Osteocyte (in vitro differentiated cells): Measurements from ENCODE around the gene MEGF6. TPM values are rescaled to one million over a fixed set of nuclear protein-coding genes. Genes with fewer than 3 reads are reported as not detected.

Experiments
- DNase-seq: peaks from one replicate; pipeline ENCODE4 v3.0.0; 2021; ENCODE audit warnings: mixed read lengths; ENCODE audit not compliant: unreplicated experiment; ENCODE audit errors: extremely low spot score
- H3K27ac Mint-ChIP-seq: one replicate; pipeline ENCODE4 v1.8.0; 2021; ENCODE audit warnings: mild to moderate bottlenecking, mixed read lengths; ENCODE audit not compliant: unreplicated experiment
- H3K27me3 Mint-ChIP-seq: one replicate; pipeline ENCODE4 v1.8.0; 2021; ENCODE audit warnings: mixed read lengths; ENCODE audit not compliant: unreplicated experiment
- H3K36me3 Mint-ChIP-seq: one replicate; pipeline ENCODE4 v1.8.0; 2021; ENCODE audit warnings: mixed read lengths; ENCODE audit not compliant: unreplicated experiment
- H3K4me1 Mint-ChIP-seq: one replicate; pipeline ENCODE4 v1.8.0; 2021; ENCODE audit warnings: mixed read lengths; ENCODE audit not compliant: unreplicated experiment
- H3K4me3 Mint-ChIP-seq: one replicate; pipeline ENCODE4 v1.8.0; 2021; ENCODE audit warnings: mild to moderate bottlenecking, moderate library complexity, mixed read lengths; ENCODE audit not compliant: unreplicated experiment
- H3K9me3 Mint-ChIP-seq: one replicate; pipeline ENCODE4 v1.8.0; 2021; ENCODE audit warnings: mixed read lengths; ENCODE audit not compliant: unreplicated experiment
- total RNA-seq: library from RNA; stranded (reverse); gene quantifications from 2 replicates; pipeline ENCODE4 v1.2.1, GENCODE V29; 2021
- TF ChIP-seq, protein P1 (sequence below): fragments of 200-600 bp; sonication (generic); IDR thresholded peaks from 2 replicates; pipeline ENCODE4 v1.5.0; 2021; ENCODE audit warnings: antibody characterized with exemption, mild to moderate bottlenecking, moderate library complexity

The MEGF6 gene
- total RNA-seq, 1 donor from 2014 or later: 255 TPM

DNA sequence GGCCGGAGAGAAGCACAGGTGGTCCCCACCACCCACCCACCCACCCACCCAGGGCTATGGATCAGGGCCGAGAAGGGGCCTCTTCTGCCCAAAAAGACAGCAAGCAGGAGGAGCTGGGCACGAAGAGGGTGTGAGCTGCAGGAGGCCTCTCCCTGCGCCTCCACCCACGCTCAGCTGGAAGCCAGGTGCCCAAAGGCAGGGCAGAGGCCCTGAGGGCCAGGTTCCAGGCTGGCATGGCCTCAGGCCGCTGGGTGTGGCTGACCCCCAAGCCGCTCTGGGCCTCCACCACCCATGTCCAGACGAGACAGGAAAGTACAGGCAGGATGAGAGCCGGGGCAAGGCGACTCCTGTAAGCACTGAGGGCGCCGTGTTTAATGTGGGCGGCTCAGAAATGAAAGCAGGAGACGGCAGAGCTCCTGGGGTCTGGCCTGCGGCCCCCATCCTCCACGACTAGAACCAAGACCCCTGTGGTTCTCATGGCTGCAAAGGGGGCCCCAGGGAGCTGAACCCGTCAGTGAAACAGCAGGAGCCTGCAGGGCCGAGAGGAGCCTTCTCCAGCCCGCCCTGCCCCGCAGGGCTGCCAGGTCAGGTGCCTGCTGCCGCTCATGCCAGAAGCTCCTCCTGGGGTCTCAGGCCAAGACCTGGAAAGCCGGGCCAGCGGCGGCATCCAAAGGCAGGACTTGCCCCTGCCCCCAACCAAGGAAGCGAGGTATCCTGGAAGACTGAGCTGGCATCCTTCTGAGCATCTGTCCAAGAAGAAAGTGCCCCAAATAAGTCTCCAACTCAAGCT is 56.0 kb downstream of the MEGF6 start:
- Mint-ChIP-seq H3K4me3 (no peak overlapping the region), H3K36me3 (no peaks in the 10 kb centered on the region), H3K27ac (no peak overlapping the region), H3K4me1 (peaks cover 34% of the 10 kb centered on the region), H3K27me3 (no peaks in the 10 kb centered on the region), H3K9me3 (no peaks in the 10 kb centered on the region)
- TF ChIP-seq, protein P1, sequence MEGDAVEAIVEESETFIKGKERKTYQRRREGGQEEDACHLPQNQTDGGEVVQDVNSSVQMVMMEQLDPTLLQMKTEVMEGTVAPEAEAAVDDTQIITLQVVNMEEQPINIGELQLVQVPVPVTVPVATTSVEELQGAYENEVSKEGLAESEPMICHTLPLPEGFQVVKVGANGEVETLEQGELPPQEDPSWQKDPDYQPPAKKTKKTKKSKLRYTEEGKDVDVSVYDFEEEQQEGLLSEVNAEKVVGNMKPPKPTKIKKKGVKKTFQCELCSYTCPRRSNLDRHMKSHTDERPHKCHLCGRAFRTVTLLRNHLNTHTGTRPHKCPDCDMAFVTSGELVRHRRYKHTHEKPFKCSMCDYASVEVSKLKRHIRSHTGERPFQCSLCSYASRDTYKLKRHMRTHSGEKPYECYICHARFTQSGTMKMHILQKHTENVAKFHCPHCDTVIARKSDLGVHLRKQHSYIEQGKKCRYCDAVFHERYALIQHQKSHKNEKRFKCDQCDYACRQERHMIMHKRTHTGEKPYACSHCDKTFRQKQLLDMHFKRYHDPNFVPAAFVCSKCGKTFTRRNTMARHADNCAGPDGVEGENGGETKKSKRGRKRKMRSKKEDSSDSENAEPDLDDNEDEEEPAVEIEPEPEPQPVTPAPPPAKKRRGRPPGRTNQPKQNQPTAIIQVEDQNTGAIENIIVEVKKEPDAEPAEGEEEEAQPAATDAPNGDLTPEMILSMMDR: no peak
- DNase-seq: no peak

DNA sequence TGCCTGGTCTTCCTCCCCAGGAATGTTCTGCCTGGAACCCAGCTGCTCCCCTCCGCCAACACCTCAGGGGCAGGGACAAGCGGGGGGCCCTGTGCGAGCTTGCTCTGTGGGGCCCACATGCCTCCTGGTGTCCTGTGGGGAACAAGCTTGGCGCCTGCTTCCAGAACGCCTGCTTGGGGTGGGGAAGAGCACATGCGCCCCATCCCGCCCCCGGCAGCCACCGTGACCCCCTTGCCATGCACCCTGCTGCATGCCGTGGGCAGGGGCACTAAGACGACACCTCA is 57.4 kb downstream of the MEGF6 start:
- Mint-ChIP-seq H3K4me3 (no peak overlapping the region), H3K36me3 (no peaks in the 10 kb centered on the region), H3K9me3 (no peaks in the 10 kb centered on the region), H3K27me3 (no peaks in the 10 kb centered on the region), H3K4me1 (peaks cover 38% of the 10 kb centered on the region), H3K27ac (no peak overlapping the region)
- TF ChIP-seq, protein P1: no peak
- no peak for DNase-seq

DNA sequence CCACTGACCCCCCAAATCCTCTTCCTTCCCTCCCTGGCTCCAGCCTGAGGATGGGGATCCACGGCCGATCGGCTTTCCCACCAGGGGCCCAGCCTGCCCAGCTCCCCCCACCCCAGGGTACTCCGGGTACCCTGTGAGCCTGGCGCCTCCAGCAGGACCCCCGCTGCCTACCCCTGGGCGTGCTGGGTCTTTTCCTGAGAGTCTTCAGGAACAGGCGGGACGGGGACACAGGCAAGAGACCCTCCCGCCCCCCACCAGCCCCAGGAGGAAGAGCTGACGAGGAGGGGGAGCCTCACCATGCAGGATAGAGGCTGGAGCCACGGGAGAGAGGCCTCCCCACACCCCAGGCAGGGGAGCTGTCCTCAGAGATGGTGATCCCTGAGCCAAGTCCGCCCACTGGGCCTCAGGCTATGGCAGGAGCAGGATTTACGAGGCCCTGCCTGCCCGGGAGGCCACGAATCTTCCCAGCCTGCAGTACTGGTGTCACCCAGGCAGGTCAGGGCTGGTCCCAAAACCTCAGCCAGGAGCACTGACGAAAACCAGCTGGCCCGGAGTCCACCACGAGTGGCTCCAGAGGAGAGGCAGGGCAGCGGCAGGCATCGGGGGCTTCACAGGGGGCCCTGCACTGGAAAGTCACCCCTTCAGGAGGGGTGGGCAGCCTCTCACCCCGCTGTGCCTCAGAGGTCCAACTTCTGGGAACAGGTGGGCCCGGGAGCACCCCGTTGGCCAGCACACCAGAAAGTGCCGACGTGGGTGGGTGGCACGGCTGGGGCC is 58.0 kb downstream of the MEGF6 start:
- no peaks in the 10 kb centered on the region for H3K36me3 Mint-ChIP-seq
- H3K9me3 Mint-ChIP-seq: no peaks in the 10 kb centered on the region
- no peaks in the 10 kb centered on the region for H3K27me3 Mint-ChIP-seq
- H3K4me1 Mint-ChIP-seq: peaks cover 40% of the 10 kb centered on the region
- H3K4me3 Mint-ChIP-seq: no peak overlapping the region
- no peak for DNase-seq
- no peak overlapping the region for H3K27ac Mint-ChIP-seq
- TF ChIP-seq, protein P1: no peak

DNA sequence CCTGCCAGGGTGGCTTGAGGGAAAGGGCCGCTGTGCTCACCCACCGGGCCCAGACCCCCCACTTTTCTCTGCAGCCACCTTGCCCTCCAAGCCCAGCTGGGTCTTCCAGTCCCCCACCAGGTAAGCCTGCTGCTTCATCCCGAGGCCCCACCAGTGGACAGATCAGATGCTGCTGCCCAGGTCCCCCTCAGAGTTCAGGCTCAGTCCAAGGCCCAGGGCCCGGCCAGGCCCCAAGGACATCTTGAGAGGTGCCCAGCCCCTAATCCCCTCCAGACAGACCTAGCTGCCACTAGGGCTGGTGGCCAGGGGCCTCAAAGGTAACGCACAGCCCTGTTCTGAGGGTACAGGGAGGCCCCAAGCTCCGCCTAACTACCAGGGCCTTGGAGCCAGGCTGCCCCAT is 58.6 kb downstream of the MEGF6 start:
- H3K36me3 Mint-ChIP-seq: no peaks in the 10 kb centered on the region
- peaks cover 44% of the 10 kb centered on the region for H3K4me1 Mint-ChIP-seq
- no peak for DNase-seq
- no peaks in the 10 kb centered on the region for H3K9me3 Mint-ChIP-seq
- no peak overlapping the region for H3K4me3 Mint-ChIP-seq
- no peak overlapping the region for H3K27ac Mint-ChIP-seq
- TF ChIP-seq, protein P1: no peak
- no peaks in the 10 kb centered on the region for H3K27me3 Mint-ChIP-seq

DNA sequence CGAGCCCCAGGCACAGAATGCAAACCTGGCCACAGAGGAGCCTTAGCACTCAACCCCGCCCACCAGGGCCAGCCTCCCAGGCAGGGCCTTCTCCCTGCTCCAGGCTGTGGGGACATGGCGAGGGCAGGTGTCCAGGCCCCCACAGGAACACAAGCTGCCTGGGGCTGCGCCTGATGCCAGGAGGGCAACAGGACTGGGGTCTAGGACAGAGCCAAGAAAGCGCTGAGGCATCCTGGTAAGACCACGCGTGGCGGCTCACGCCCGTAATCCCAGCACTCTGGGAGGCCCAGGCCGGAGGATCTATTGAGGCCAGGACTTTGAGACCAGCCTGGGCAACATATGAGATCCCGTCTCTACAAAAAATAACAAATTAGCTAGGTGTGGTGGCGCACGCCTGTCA is 59.1 kb downstream of the MEGF6 start:
- H3K4me1 Mint-ChIP-seq: peaks cover 50% of the 10 kb centered on the region
- TF ChIP-seq, protein P1: no peak
- H3K27me3 Mint-ChIP-seq: no peaks in the 10 kb centered on the region
- DNase-seq: no peak
- H3K36me3 Mint-ChIP-seq: no peaks in the 10 kb centered on the region
- H3K27ac Mint-ChIP-seq: no peak overlapping the region
- no peak overlapping the region for H3K4me3 Mint-ChIP-seq
- H3K9me3 Mint-ChIP-seq: no peaks in the 10 kb centered on the region
